ENCODE data around the gene GNA12. TPM values are rescaled to one million over a fixed set of nuclear protein-coding genes. Genes with fewer than 3 reads are reported as not detected.
"Not testable (repeated sequence)": the region's sequence is repeated elsewhere in the genome, so short reads cannot be mapped to it uniquely, and the experiment has no call there.

The GNA12 gene
- total and polyA plus RNA-seq, 10 of the 15 experiments (the other 5 are each of a cell fraction or from before 2014, with no cell fraction given): 1.9 to 51.8 (median 12.6) TPM

- H3K27ac ChIP-seq (ENCODE audit: control insufficient read depth, insufficient read depth); in situ Hi-C loops (cut with MboI); DNase-seq (ENCODE audit: low read depth, low spot score); H3K36me3 ChIP-seq (ENCODE audit: control insufficient read depth in 2 of 2, insufficient read depth in 2 of 2, low read length in 1 of 2); H3K9me3 ChIP-seq (replicated peaks; ENCODE audit: control insufficient read depth, insufficient read depth, low read length); intact Hi-C loops (cut with micrococcal nuclease; ENCODE audit: unreplicated experiment); H3K4me1 ChIP-seq (ENCODE audit: control insufficient read depth, insufficient read depth, low read length); H3K27me3 ChIP-seq (replicated peaks in 1 of 2; ENCODE audit: control insufficient read depth in 2 of 2, insufficient read depth in 2 of 2, low read length in 1 of 2); H3K9ac ChIP-seq (ENCODE audit: control insufficient read depth, insufficient read depth, low read length); H2AFZ ChIP-seq (ENCODE audit: control insufficient read depth, low read depth, low read length); H4K20me1 ChIP-seq (ENCODE audit: control insufficient read depth, insufficient read depth); H3K4me3 ChIP-seq; H3K4me2 ChIP-seq (ENCODE audit: control insufficient read depth, insufficient read depth); H3K79me2 ChIP-seq (ENCODE audit: control insufficient read depth, insufficient read depth, low read length); BruUV-seq (replicated peaks); FAIRE-seq: not testable (repeated sequence)
- CTCF ChIA-PET: interaction anchor here (0.9 to 2.5 kb wide), 4 partner anchors 8 to 183 kb away, joined by 4 to 15 read pairs (median 8); no protein-coding TSS in a partner anchor
- RAD21 ChIA-PET (ENCODE audit: unreplicated experiment): interaction anchor here (2.4 to 2.7 kb wide), 2 partner anchors 33 to 143 kb away, joined by 6 to 8 read pairs; no protein-coding TSS in a partner anchor
- peak; percentile 58 for ATAC-seq
- POLR2A ChIA-PET: interaction anchor here (0.7 kb wide), 1 partner anchor 8 kb away, joined by 3 read pairs; no protein-coding TSS in a partner anchor
- SMC1A ChIA-PET (ENCODE audit: uncharacterized antibody, unreplicated experiment): interaction anchor here (0.7 to 2.6 kb wide), 7 partner anchors 9 to 143 kb away, joined by 3 to 25 read pairs (median 3); no protein-coding TSS in a partner anchor
- WGBS (ENCODE audit: insufficient coverage, insufficient replicate concordance, low lambda C conversion rate, missing lambda C conversion rate): 44% methylated on average over 4 of the region's 4 CpGs
- peak; percentile 34; the same call in 1 of the 2 replicates for TF ChIP-seq RELB (IDR thresholded peaks at IDR 0.05; ENCODE audit: low read depth)
- TF ChIP-seq PKNOX1 (IDR thresholded peaks at IDR 0.05): peak; percentile 77
Observed at GRCh38 chr7:2853552-2853951, 9.4 kb upstream of the GNA12 start.

DNA sequence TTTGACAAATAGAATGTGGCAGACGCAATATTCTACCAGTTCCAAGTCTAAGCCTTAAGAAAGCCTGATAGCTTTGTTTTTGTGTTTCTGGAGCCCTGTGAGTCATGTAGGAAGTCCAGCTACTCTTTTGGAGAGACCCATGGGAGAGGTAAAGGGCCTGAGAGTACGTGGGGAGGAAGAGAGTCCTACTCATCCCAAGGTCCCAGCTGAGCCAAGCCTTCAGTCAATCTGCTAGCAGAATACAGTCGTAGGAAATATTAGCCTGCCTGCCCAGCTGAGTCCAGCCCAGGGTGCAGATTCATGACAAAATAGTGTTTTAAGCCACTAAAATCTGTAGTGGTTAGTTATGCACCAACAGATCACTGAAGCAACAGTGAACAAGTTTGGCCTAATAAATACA, 9.0 kb upstream of the GNA12 start:
- Histone ChIP-seq H3K27me3 (replicated peaks in 1 of 2; ENCODE audit: control insufficient read depth in 2 of 2, insufficient read depth in 2 of 2, low read length in 1 of 2) (no peaks in the 10 kb centered on the region), H3K27ac (ENCODE audit: control insufficient read depth, insufficient read depth) (no peak overlapping the region), H3K4me3 (no peak overlapping the region), H3K9me3 (replicated peaks; ENCODE audit: control insufficient read depth, insufficient read depth, low read length) (no peaks in the 10 kb centered on the region; the same call in 2 of the 3 replicates), H3K36me3 (ENCODE audit: control insufficient read depth in 2 of 2, insufficient read depth in 2 of 2, low read length in 1 of 2) (no peaks in the 10 kb centered on the region), H4K20me1 (ENCODE audit: control insufficient read depth, insufficient read depth) (no peaks in the 10 kb centered on the region), H3K4me1 (ENCODE audit: control insufficient read depth, insufficient read depth, low read length) (peaks cover 6% of the 10 kb centered on the region), H3K79me2 (ENCODE audit: control insufficient read depth, insufficient read depth, low read length) (no peaks in the 10 kb centered on the region), H3K4me2 (ENCODE audit: control insufficient read depth, insufficient read depth) (no peak overlapping the region), H2AFZ (ENCODE audit: control insufficient read depth, low read depth, low read length) (no peak overlapping the region), H3K9ac (ENCODE audit: control insufficient read depth, insufficient read depth, low read length) (no peak overlapping the region)
- ChIA-PET CTCF (interaction anchor here (0.7 to 2.5 kb wide), 5 partner anchors 8 to 813 kb away, joined by 3 to 15 read pairs (median 4); no protein-coding TSS in a partner anchor), POLR2A (interaction anchor here (0.7 kb wide), 2 partner anchors 153 to 244 kb away, joined by 3 to 5 read pairs; no protein-coding TSS in a partner anchor), SMC1A (ENCODE audit: uncharacterized antibody, unreplicated experiment) (interaction anchor here (0.7 to 2.6 kb wide), 8 partner anchors 8 to 143 kb away, joined by 3 to 25 read pairs (median 3); no protein-coding TSS in a partner anchor), RAD21 (ENCODE audit: unreplicated experiment) (interaction anchor here (0.7 to 2.7 kb wide), 3 partner anchors 22 to 143 kb away, joined by 3 to 8 read pairs (median 6); no protein-coding TSS in a partner anchor)
- TF ChIP-seq CUX1 (IDR thresholded peaks at IDR 0.05; ENCODE audit: insufficient replicate concordance, low read depth, low read length): no peak
- no peak for DNase-seq (ENCODE audit: low read depth, low spot score)
- BruUV-seq (replicated peaks): no TSS peak
- intact Hi-C loops (cut with micrococcal nuclease; ENCODE audit: unreplicated experiment): no loop called here
- no peak for FAIRE-seq
- peak; percentile 49 for ATAC-seq
- in situ Hi-C loops (cut with MboI): no loop called here
- WGBS (ENCODE audit: insufficient coverage, insufficient replicate concordance, low lambda C conversion rate, missing lambda C conversion rate): 53% methylated on average over 3 of the region's 3 CpGs
